ENCODE results near the gene KIF3B. TPM values are rescaled to one million over a fixed set of nuclear protein-coding genes. Genes with fewer than 3 reads are reported as not detected.

Gene KIF3B
- total RNA-seq, 1 experiment from 2014 or later = 31.5 TPM

DNA sequence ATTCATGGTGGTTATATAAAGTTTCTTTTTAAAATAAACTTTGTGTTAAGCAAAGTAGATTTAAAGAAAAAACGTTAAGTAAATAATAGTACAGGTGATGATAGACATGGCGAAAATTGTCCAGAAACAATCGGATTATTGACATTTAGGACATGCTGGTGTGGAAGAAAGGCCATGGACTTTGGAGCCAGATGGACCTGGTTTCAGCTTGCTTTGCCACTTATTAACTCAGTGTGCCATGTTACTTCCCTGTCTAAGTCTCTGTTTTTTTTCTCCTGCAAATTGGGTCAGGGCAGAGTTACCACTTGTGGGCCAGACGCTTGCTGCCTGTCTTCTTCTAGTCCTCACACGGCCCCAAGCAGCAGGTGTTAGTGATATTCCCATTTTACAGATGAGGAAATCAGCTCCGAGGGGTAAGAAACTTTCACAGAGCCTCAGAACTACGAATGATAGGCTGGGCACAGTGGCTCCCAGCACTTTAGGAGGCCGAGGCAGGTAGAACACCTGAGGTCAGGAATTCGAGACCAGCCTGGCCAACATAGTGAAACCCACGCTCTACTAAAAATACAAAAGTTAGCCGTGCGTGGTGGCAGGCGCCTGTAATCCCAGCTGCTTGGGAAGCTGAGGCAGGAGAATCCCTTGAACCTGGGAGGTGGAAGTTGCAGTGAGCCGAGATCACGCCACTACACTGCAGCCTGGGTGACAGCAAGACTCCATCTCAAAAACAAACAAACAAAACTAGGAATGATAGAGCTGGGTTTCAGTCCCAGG, 12.4 kb downstream of the KIF3B start:
- no peak overlapping the region for H2AFZ ChIP-seq (ENCODE audit: low read depth, low read length, poor library complexity, severe bottlenecking)
- H3K27ac ChIP-seq (ENCODE audit: low read depth, low read length) = no peak overlapping the region
- H3K27me3 ChIP-seq (ENCODE audit: insufficient read depth, low read length) = no peaks in the 10 kb centered on the region
- H4K20me1 ChIP-seq (ENCODE audit: insufficient read depth) = no peaks in the 10 kb centered on the region; the same call in 1 of the 2 replicates
- no peaks in the 10 kb centered on the region for H3K9me2 ChIP-seq (ENCODE audit: insufficient read depth)
- H3K79me2 ChIP-seq (ENCODE audit: insufficient read depth, low read length) = peaks cover 16% of the 10 kb centered on the region
- TF ChIP-seq SP1 (IDR thresholded peaks at IDR 0.05; ENCODE audit: low read depth) (no peak), ZNF274 (IDR thresholded peaks at IDR 0.05; ENCODE audit: low read depth, low read length) (no peak), TCF7L2 (IDR thresholded peaks at IDR 0.05; ENCODE audit: borderline replicate concordance, extremely low read depth, insufficient read depth, insufficient read length) (no peak), RAD21 (IDR thresholded peaks at IDR 0.05; ENCODE audit: low read depth) (no peak), YY1 (IDR thresholded peaks at IDR 0.05; ENCODE audit: extremely low read depth, insufficient replicate concordance, low read depth, low read length) (no peak), ELF1 (IDR thresholded peaks at IDR 0.05; ENCODE audit: borderline replicate concordance, low read depth) (no peak), POLR2AphosphoS5 (IDR thresholded peaks at IDR 0.05; ENCODE audit: low read depth, low read length) (no peak)
- TF ChIP-seq, protein P1, sequence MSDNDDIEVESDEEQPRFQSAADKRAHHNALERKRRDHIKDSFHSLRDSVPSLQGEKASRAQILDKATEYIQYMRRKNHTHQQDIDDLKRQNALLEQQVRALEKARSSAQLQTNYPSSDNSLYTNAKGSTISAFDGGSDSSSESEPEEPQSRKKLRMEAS (IDR thresholded peaks at IDR 0.05) = no peak
- TF ChIP-seq, protein P2, sequence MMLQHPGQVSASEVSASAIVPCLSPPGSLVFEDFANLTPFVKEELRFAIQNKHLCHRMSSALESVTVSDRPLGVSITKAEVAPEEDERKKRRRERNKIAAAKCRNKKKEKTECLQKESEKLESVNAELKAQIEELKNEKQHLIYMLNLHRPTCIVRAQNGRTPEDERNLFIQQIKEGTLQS (IDR thresholded peaks at IDR 0.05) = no peak
- no peak overlapping the region for H3K9ac ChIP-seq (ENCODE audit: low read length)
- no TSS peak for BruUV-seq (replicated peaks)
- intact Hi-C loops (cut with micrococcal nuclease) = no loop called here
- no peak overlapping the region for H3K4me3 ChIP-seq (replicated peaks in 1 of 2; ENCODE audit: low read depth in 1 of 2, low read length in 2 of 2)
- no peaks in the 10 kb centered on the region for H3K9me3 ChIP-seq (ENCODE audit: control insufficient read depth in 1 of 2, insufficient read depth in 1 of 2, low read depth in 1 of 2, low read length in 2 of 2)
- H3K4me2 ChIP-seq (ENCODE audit: low read length) = no peak overlapping the region
- DNase-seq (ENCODE audit: low read depth, low spot score) (no peak), ATAC-seq (no peak)
- peaks cover 0 to 9% of the 10 kb centered on the region in 2 experiments; a peak in 3 of 4 replicates for H3K4me1 ChIP-seq (ENCODE audit: control insufficient read depth in 1 of 2, insufficient read depth in 2 of 2, low read length in 2 of 2)
- ChIA-PET RAD21 (ENCODE audit: low non-redundant PET in 1 of 2, low total read pairs in 2 of 2, uncharacterized antibody in 2 of 2, unreplicated experiment in 2 of 2) (no interaction called here), CTCF (no interaction called here), POLR2A (no interaction called here)
- H3K36me3 ChIP-seq (ENCODE audit: control insufficient read depth in 1 of 2, insufficient read depth in 2 of 2, low read length in 2 of 2) = peaks cover 0 to 3% of the 10 kb centered on the region in 2 experiments; a peak in 1 of 4 replicates

All from HCT116 (cell line).